DMS 273 treated with DMSO at 0.1 percent for 48 hours (cell line): ENCODE data around the gene KATNA1.
"Not testable (repeated sequence)": the region's sequence is repeated elsewhere in the genome, so short reads cannot be mapped to it uniquely, and the experiment has no call there.

Experiments used
- DNase-seq: peaks from one replicate; lab custom pipeline; 2025; lab: John Stamatoyannopoulos, UW

Gene KATNA1

GRCh38 chr6:149648148-149649145 is at the start of gene KATNA1:
Gene KATNA1 (minus strand): TSS chr6:149648714. CDS start chr6:149638547, 10,167 bp downstream.
- peak; percentile 76 for DNase-seq

GRCh38 chr6:149698175-149698574 is 49.7 kb upstream of the KATNA1 start:
- no peak for DNase-seq

GRCh38 chr6:149696901-149697300 is 48.4 kb upstream of the KATNA1 start:
- DNase-seq: no peak

GRCh38 chr6:149694921-149695320 is 46.4 kb upstream of the KATNA1 start:
- peak; percentile 77 for DNase-seq

- DNase-seq: no peak
Observed at GRCh38 chr6:149691201-149691600, 42.7 kb upstream of the KATNA1 start.

GRCh38 chr6:149686230-149686629 is 37.7 kb upstream of the KATNA1 start:
- DNase-seq: no peak

- peak; percentile 98 for DNase-seq
Observed at GRCh38 chr6:149683256-149683859, 34.8 kb upstream of the KATNA1 start.

GRCh38 chr6:149681845-149682244 is 33.3 kb upstream of the KATNA1 start:
- DNase-seq: not testable (repeated sequence)

GRCh38 chr6:149681209-149681608 is 32.7 kb upstream of the KATNA1 start:
- DNase-seq: no peak

GRCh38 chr6:149680503-149680902 is 32.0 kb upstream of the KATNA1 start:
- DNase-seq: peak; percentile 5

- not testable (repeated sequence) for DNase-seq
Observed at GRCh38 chr6:149672265-149672664, 23.8 kb upstream of the KATNA1 start.

GRCh38 chr6:149660028-149660427 is 11.5 kb upstream of the KATNA1 start:
- DNase-seq: no peak

- DNase-seq: no peak
Observed at GRCh38 chr6:149657441-149657840, 8.9 kb upstream of the KATNA1 start.

- DNase-seq: no peak
Observed at GRCh38 chr6:149651056-149651455, 2.5 kb upstream of the KATNA1 start.

GRCh38 chr6:149646599-149646998 is 1.9 kb downstream of the KATNA1 start:
- DNase-seq: no peak

- DNase-seq: no peak
Observed at GRCh38 chr6:149642829-149643580, 5.5 kb downstream of the KATNA1 start.

GRCh38 chr6:149636124-149636523 is 12.4 kb downstream of the KATNA1 start:
- no peak for DNase-seq

GRCh38 chr6:149634315-149634714 is 14.2 kb downstream of the KATNA1 start:
- no peak for DNase-seq

GRCh38 chr6:149628875-149629510 is 19.5 kb downstream of the KATNA1 start:
- no peak for DNase-seq

GRCh38 chr6:149627672-149628071 is 20.8 kb downstream of the KATNA1 start:
- no peak for DNase-seq

- DNase-seq: no peak
Observed at GRCh38 chr6:149615805-149616204, 32.7 kb downstream of the KATNA1 start.

GRCh38 chr6:149614337-149614736 is 34.2 kb downstream of the KATNA1 start:
- no peak for DNase-seq
